ENCODE results near the gene SEMA4A.

SEMA4A gene

DNA sequence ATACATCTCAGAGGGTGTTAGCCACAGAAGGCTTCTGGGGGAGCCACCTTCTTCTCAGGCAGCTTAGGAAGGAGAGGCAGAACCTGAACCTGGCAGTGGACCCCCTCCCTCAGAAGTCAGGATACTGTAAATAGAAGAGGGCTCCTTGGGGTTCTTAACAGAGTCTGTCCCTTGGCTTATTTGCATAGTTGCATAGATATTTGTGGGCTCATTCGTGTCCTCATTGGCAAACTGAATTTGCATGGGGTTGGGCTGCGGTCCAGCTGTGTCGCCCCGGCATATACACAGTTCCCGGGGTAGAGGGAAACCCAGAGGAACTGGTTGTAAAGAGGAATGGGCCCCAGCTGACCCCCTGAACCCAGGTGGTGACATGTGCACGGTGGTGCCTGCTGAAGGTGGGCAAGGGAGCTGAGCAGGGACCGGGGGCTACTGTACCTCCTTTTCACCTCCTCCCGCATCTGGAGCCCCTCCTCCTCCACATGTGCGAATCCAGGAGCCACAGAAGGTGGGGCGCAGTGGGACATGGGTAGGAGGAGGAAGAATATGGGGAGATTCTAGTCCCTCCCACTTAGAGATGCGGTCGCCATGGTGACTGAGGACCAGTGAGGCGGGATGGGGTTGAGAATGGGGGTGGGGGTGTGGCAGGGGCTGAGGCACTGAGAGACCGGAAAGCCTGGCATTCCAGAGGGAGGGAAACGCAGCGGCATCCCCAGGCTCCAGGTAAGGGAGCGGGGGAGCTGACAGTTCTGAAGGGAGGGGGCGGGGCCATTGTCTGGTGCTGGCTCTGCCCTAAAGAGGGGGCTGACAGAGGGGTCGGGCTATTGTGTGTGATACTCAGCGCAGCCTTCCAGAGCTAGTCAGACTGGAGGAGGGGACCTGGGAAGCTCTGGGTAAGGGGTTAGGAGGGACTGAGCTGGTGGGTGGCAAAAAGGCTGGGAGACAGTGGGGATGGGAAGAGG lies 3.7 kb upstream of the SEMA4A start:
- TF ChIP-seq CTCF (IDR thresholded peaks at IDR 0.05; ENCODE audit: control insufficient read depth, extremely low read depth, insufficient read depth) = no peak
- H3K4me3 ChIP-seq (ENCODE audit: low read depth, low read length) = no peak overlapping the region
- no peak for DNase-seq (ENCODE audit: low read depth)

- DNase-seq (ENCODE audit: low read depth) = no peak
- no peak for TF ChIP-seq CTCF (IDR thresholded peaks at IDR 0.05; ENCODE audit: control insufficient read depth, extremely low read depth, insufficient read depth)
- H3K4me3 ChIP-seq (ENCODE audit: low read depth, low read length) = no peak overlapping the region
Observed at GRCh38 chr1:156150333-156151011, 2.9 kb upstream of the SEMA4A start.

GRCh38 chr1:156151093-156151688 lies 2.2 kb upstream of the SEMA4A start:
- TF ChIP-seq CTCF (IDR thresholded peaks at IDR 0.05; ENCODE audit: control insufficient read depth, extremely low read depth, insufficient read depth) = no peak
- DNase-seq (ENCODE audit: low read depth) = no peak
- no peak overlapping the region for H3K4me3 ChIP-seq (ENCODE audit: low read depth, low read length)

- H3K4me3 ChIP-seq (ENCODE audit: low read depth, low read length) = no peak overlapping the region
- TF ChIP-seq CTCF (IDR thresholded peaks at IDR 0.05; ENCODE audit: control insufficient read depth, extremely low read depth, insufficient read depth) = no peak
- DNase-seq (ENCODE audit: low read depth) = no peak
Observed at GRCh38 chr1:156152628-156153027, 757 bp upstream of the SEMA4A start.

DNA sequence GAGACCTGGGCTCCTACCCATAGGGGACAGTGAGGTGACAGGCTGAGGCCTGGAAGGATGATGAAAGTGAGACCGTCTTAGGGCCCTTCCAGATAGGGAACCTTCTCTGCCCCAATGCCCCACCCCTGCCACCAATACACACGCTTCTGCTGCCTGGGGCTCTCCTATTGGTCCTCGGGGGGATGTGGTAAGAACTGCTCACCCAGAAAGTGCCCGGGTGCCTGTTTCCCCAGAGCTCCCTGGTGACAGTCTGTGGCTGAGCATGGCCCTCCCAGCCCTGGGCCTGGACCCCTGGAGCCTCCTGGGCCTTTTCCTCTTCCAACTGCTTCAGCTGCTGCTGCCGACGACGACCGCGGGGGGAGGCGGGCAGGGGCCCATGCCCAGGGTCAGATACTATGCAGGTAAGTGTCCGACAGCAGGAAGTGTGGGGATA lies 948 bp downstream of the SEMA4A start:
- no peak for DNase-seq (ENCODE audit: low read depth)
- H3K4me3 ChIP-seq (ENCODE audit: low read depth, low read length) = peak overlapping the region; percentile 75
- TF ChIP-seq CTCF (IDR thresholded peaks at IDR 0.05; ENCODE audit: control insufficient read depth, extremely low read depth, insufficient read depth) = no peak

- no peak for TF ChIP-seq CTCF (IDR thresholded peaks at IDR 0.05; ENCODE audit: control insufficient read depth, extremely low read depth, insufficient read depth)
- no peak for DNase-seq (ENCODE audit: low read depth)
- no peak overlapping the region for H3K4me3 ChIP-seq (ENCODE audit: low read depth, low read length)
Observed at GRCh38 chr1:156155756-156156510, 2.5 kb downstream of the SEMA4A start.

Data from LNCaP clone FGC (cell line).